ENCODE results near the gene ALPI.

The ALPI gene

GRCh38 chr2:232482301-232483238 lies 26.6 kb downstream of the ALPI start:
- Histone ChIP-seq H3K27me3 (peaks cover 39 to 56% (median 47%) of the 10 kb centered on the region in 11 experiments), H3K4me1 (peaks cover 6 to 23% (median 18%) of the 10 kb centered on the region in 10 experiments; a peak in 15 of 20 replicates), H3K27ac (no peak overlapping the region), H4K20me1 (peaks cover 0 to 69% (median 31%) of the 10 kb centered on the region in 11 experiments; a peak in 16 of 22 replicates), H3K9me3 (replicated peaks in 1 of 11) (peaks cover 0 to 13% (median 8%) of the 10 kb centered on the region in 11 experiments; a peak in 11 of 22 replicates), H3K4me2 (no peak overlapping the region), H3K9ac (no peak overlapping the region), H3K36me3 (no peaks in the 10 kb centered on the region), H3K4me3 (no peak overlapping the region)
- TF ChIP-seq Cebpa-rat (IDR thresholded peaks at IDR 0.05): no peak

- peaks cover 0 to 13% (median 8%) of the 10 kb centered on the region in 11 experiments; a peak in 11 of 22 replicates for H3K9me3 ChIP-seq (replicated peaks in 1 of 11)
- H3K4me1 ChIP-seq: peaks cover 6 to 26% (median 20%) of the 10 kb centered on the region in 10 experiments; a peak in 15 of 20 replicates
- peaks cover 0 to 77% (median 39%) of the 10 kb centered on the region in 11 experiments; a peak in 18 of 22 replicates for H4K20me1 ChIP-seq
- H3K36me3 ChIP-seq: no peaks in the 10 kb centered on the region
- H3K4me2 ChIP-seq: no peak overlapping the region
- no peak for TF ChIP-seq Cebpa-rat (IDR thresholded peaks at IDR 0.05)
- no peak overlapping the region for H3K27ac ChIP-seq
- no peak overlapping the region for H3K9ac ChIP-seq
- H3K4me3 ChIP-seq: no peak overlapping the region
- peaks cover 48 to 64% (median 55%) of the 10 kb centered on the region in 11 experiments for H3K27me3 ChIP-seq
Observed at GRCh38 chr2:232483311-232483922, 27.5 kb downstream of the ALPI start.

GRCh38 chr2:232483923-232484627 lies 28.1 kb downstream of the ALPI start:
- Histone ChIP-seq H3K9ac (no peak overlapping the region), H3K27ac (no peak overlapping the region), H3K27me3 (peaks cover 54 to 71% (median 62%) of the 10 kb centered on the region in 11 experiments), H3K4me3 (no peak overlapping the region), H3K4me1 (peaks cover 6 to 26% (median 20%) of the 10 kb centered on the region in 10 experiments; a peak in 15 of 20 replicates), H3K4me2 (no peak overlapping the region), H3K36me3 (no peaks in the 10 kb centered on the region), H4K20me1 (peaks cover 0 to 84% (median 46%) of the 10 kb centered on the region in 11 experiments; a peak in 18 of 22 replicates), H3K9me3 (replicated peaks in 1 of 11) (peaks cover 0 to 13% (median 8%) of the 10 kb centered on the region in 11 experiments; a peak in 11 of 22 replicates)
- TF ChIP-seq Cebpa-rat (IDR thresholded peaks at IDR 0.05): no peak

DNA sequence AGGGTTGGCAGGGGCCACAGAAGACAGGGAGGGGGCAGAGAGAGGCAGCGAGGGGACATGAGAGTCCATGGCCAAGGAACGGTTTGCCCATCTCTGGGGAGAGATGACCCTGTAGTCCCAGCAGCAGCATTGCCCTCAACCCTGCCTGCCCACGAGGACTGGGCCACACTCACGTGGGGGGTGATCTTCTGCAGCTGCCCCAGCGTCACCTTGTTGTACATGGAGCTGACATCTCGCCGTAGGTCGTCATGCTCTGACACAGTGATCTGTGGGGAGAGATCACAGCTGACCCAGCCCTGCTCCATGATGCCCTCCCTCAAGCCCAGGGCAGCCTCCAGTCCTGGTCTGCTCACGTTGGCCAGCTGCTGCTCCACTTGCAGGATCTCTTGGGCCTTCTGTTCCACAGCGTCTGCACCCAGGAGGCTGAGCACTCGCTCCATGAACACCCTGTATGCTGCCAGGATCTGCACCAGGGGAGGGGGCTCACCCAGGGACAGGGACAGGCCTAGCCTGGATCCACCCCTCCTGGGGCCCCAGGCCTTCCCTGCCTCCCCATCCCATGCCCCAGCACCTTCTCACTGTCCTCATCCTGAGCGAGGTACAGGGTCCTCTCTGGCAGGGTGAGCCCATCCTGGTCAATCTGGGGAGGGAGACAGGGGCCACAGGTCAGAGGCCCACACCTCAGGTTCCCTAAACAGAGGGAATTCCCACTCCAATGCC lies 28.8 kb downstream of the ALPI start:
- TF ChIP-seq Cebpa-rat (IDR thresholded peaks at IDR 0.05): no peak
- no peak overlapping the region for H3K27ac ChIP-seq
- no peaks in the 10 kb centered on the region for H3K36me3 ChIP-seq
- peaks cover 0 to 13% (median 8%) of the 10 kb centered on the region in 11 experiments; a peak in 11 of 22 replicates for H3K9me3 ChIP-seq (replicated peaks in 1 of 11)
- H3K9ac ChIP-seq: no peak overlapping the region
- peaks cover 0 to 84% (median 46%) of the 10 kb centered on the region in 11 experiments; a peak in 18 of 22 replicates for H4K20me1 ChIP-seq
- H3K27me3 ChIP-seq: peaks cover 62 to 78% (median 69%) of the 10 kb centered on the region in 11 experiments
- H3K4me3 ChIP-seq: no peak overlapping the region; a peak in 1 of 20 replicates
- peaks cover 6 to 26% (median 20%) of the 10 kb centered on the region in 10 experiments; a peak in 15 of 20 replicates for H3K4me1 ChIP-seq
- H3K4me2 ChIP-seq: peak overlapping the region in 2 of 11 experiments; percentile 24 to 43; a peak in 2 of 22 replicates

- Histone ChIP-seq H3K4me2 (peak overlapping the region; percentile 11 to 55 (median 40); a peak in 19 of 22 replicates), H3K36me3 (no peaks in the 10 kb centered on the region), H3K4me3 (peak overlapping the region in 5 of 10 experiments; percentile 13 to 71 (median 32); a peak in 6 of 20 replicates), H3K27me3 (peaks cover 62 to 84% (median 74%) of the 10 kb centered on the region in 11 experiments), H4K20me1 (peaks cover 0 to 84% (median 49%) of the 10 kb centered on the region in 11 experiments; a peak in 18 of 22 replicates), H3K27ac (no peak overlapping the region), H3K4me1 (peaks cover 6 to 26% (median 20%) of the 10 kb centered on the region in 10 experiments; a peak in 15 of 20 replicates), H3K9ac (no peak overlapping the region), H3K9me3 (replicated peaks in 1 of 11) (peaks cover 0 to 13% (median 8%) of the 10 kb centered on the region in 11 experiments; a peak in 11 of 22 replicates)
- TF ChIP-seq Cebpa-rat (IDR thresholded peaks at IDR 0.05): no peak
Observed at GRCh38 chr2:232485348-232485756, 29.4 kb downstream of the ALPI start.

GRCh38 chr2:232485757-232486557 lies 30.0 kb downstream of the ALPI start:
- no peak overlapping the region for H3K9ac ChIP-seq
- peak overlapping the region; percentile 11 to 55 (median 40); a peak in 19 of 22 replicates for H3K4me2 ChIP-seq
- no peak for TF ChIP-seq Cebpa-rat (IDR thresholded peaks at IDR 0.05)
- H3K4me3 ChIP-seq: peak overlapping the region in 6 of 10 experiments; percentile 8 to 71 (median 27); a peak in 6 of 20 replicates
- H3K4me1 ChIP-seq: peaks cover 6 to 26% (median 20%) of the 10 kb centered on the region in 10 experiments; a peak in 15 of 20 replicates
- no peaks in the 10 kb centered on the region for H3K36me3 ChIP-seq
- peaks cover 0 to 13% (median 8%) of the 10 kb centered on the region in 11 experiments; a peak in 11 of 22 replicates for H3K9me3 ChIP-seq (replicated peaks in 1 of 11)
- peaks cover 0 to 80% (median 51%) of the 10 kb centered on the region in 11 experiments; a peak in 18 of 22 replicates for H4K20me1 ChIP-seq
- no peak overlapping the region for H3K27ac ChIP-seq
- peaks cover 62 to 90% (median 74%) of the 10 kb centered on the region in 11 experiments for H3K27me3 ChIP-seq

Data from BLaER1 treated with 17β-estradiol and CSF1 and Interleukin-3, amounts not matched to agents 10 nM and 100 nM (cell line).